Raji (cell line): ENCODE measurements around the gene ADGRB2.

Experiments
- POLR2A ChIP-seq: IDR thresholded peaks from 2 replicates; pipeline ENCODE4 v1.6.1; 2011; ENCODE audit warnings: low read depth, low read length, control low read depth; ENCODE audit not compliant: insufficient read depth

The ADGRB2 gene

DNA sequence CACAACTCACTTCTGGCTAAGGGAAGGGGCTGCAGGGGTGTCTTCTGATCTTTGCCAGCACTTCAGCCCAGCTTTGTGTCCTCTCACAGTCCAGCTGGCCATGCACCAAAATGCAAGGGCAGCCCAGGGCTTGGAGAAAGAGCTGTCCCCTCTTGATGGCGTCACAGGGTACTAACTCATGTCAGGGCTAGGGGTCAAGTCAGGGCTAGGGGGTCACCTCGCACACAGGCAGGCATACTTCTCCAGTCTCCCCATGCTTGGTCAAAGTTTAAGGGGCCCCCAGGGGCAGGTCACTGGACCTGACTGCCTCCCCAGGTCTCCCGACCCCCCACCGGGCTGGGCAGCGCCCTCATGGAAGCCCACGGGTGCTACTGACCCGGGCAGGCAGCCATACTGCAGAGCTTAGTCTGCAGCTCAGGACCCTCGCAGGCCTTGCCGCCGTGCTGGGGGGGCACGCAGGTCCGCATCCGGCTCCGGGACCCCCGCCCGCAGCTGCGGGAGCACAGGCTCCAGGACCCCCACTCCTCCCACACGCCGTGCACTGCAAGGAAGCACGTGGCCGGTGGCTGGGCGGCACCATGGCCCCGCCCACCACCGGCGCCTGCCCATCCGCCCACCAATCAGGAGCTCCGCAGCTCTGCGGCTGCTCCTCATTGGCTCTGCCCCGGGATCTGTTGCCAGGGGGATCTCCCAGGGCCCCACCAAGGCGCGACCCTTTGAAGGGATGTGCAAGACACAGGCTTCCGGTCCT, 21.5 kb downstream of the ADGRB2 start:
- TF ChIP-seq POLR2A = no peak

- TF ChIP-seq POLR2A = no peak
Observed at GRCh38 chr1:31739346-31739745, 24.8 kb downstream of the ADGRB2 start.

DNA sequence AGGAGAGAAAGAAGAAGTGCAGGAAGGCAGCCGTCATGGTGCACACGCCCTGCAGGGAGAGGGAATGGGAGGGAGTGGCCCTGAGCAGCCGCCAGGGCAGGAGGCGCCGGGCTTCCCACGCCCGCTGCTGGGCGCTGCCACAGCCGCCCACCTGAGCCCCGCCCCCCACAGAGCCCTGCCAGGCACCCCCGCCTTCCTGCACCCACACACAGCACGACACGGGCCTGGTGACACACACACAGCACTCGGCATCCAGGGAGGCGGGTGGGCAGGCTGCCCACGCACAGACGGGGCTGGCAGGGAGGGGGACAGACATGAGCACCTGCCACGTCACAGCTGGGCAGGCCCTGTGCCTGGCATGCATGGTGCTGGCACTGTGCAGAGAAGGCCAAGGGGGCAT, 27.5 kb downstream of the ADGRB2 start:
- no peak for TF ChIP-seq POLR2A

DNA sequence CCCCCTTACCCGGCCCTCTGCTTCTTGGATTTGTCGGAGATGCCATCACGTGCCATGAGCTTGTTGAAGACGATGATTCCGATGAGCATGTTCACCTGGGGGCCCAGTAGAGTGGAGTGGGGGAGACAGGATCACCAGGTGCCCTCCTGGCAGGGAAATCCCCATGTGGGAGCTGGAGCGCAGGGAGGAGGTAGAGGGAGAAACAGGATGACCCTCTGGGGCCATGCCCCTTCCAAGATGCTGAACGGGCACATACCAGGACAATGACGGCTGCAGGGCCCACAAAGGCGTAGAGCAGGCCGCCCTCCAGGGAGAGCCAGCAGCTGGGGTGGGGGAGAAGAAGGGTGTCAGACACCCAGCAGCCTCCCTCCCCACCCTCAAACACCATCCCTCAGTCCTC, 28.6 kb downstream of the ADGRB2 start:
- TF ChIP-seq POLR2A = no peak

DNA sequence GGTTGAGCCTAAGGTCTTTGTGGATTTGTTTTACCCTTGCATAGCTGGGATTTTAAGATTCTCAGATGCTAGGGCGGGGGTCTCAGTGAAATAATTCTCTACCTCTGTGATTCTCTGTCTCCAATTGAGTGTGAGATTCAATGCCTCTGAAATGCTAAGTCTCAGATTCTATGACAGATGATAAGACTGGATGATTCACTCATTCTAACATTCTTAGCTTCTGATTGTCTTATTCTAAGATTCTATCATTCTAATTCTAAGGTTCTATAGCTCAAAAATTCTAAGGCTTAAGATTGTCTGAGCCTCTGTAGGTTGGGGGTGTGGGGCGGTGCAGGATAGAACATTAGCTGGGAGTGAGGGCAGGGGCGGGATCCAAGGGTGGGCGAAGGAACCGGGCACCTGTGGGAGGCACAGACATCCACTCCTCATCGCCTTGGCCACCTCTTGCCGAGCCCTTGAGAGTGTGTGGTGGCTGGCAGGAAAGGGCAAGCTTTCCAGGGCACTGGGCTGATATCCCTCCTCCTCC, 29.5 kb downstream of the ADGRB2 start:
- no peak for TF ChIP-seq POLR2A

DNA sequence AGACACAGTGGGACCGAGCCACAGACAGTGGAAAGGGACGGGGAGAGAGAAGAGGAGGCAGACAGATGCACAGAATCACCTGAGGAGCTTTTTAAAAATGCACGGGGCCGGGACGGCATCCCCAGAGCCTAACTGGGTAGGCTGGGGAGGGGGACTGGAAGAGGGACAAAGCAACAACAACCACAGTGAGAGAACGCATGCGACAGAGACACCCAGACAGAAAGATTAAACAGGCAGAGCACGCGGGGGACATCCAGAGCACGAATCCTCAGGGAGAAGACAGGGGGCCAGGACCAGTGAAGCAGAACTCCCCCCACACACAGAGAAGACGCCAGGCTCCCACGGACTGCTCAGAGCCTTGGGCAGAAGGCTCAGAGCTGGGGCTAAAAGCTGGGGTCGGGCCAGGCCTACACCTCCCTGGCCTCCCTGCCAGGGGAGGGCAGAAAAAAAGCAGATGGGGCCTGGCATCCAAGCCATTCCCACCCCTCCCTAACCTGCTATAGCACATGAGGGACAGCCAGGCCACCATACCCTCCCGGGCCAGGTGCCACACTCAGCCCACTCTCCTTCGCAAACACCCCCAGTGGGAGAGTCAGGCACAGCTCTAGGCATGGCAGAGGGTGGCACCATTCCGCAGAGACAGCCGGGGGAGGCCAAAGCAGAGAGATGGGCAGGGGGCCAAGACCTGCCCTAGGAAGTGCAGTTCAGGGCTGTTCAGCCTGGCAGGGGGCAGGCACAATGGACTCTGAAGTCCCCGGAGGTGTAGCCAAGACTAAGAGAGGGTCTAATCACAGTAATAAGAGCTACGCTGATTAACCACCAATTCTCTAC, 30.5 kb downstream of the ADGRB2 start:
- TF ChIP-seq POLR2A = no peak

DNA sequence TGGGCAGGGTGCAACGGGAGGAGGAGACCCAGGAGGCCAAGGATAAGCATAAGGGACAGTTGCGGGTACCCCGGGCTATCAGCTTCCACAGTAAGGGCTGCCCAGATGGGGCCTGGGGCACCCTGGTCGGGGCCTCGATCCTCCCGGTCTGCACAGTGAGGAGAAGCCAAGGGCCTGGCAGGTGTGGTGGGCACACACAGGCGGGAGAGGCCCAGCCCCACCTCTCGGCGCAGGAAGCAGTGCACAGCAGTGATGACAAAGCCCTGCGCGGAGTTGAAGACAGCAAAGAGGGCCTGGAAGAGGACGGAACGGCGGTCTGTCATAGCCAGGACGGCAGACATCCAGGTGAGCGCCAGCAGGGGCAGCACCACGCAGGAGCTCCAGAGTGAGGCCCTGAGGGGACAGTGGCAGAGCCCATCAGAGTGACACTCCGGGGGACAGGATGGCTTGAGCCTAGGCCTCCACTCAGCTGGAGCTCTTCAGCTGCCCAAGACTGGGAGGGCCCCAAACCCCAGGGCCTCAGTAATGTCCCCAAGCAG, 31.3 kb downstream of the ADGRB2 start:
- TF ChIP-seq POLR2A = no peak

GRCh38 chr1:31732343-31732742, 31.8 kb downstream of the ADGRB2 start:
- no peak for TF ChIP-seq POLR2A

DNA sequence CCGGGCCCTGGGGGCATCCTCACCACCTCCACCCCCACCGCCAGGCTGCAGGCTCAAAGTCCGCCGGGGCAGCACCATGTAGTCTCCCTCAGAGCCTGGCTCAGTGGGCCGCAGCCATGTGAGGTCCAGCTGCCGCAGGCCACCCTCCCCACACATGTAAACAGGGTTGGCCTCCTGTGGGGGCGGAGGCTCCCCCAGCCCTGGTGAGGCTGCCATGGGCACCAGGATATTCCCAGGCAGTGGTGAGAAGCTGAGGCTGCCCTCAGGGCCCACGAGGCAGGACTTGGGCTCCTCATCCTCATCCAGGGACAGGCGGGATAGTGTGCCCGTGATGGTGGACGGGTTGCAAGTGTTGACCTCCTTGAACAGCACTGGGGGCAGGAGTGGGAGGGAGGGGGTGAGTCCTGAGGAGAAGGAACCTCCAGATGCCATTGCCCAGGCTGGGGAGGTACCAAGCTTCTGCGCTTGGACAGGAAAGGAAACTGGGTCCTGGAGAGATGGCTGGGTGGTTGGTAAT, 33.0 kb downstream of the ADGRB2 start:
- no peak for TF ChIP-seq POLR2A

GRCh38 chr1:31730336-31731048, 33.6 kb downstream of the ADGRB2 start:
- no peak for TF ChIP-seq POLR2A

GRCh38 chr1:31727849-31728248, 36.3 kb downstream of the ADGRB2 start:
- TF ChIP-seq POLR2A = no peak

- no peak for TF ChIP-seq POLR2A
Observed at GRCh38 chr1:31727195-31727594, 36.9 kb downstream of the ADGRB2 start.

GRCh38 chr1:31726715-31727114, 37.4 kb downstream of the ADGRB2 start:
- TF ChIP-seq POLR2A = no peak

GRCh38 chr1:31725777-31726535, 38.2 kb downstream of the ADGRB2 start:
- no peak for TF ChIP-seq POLR2A

DNA sequence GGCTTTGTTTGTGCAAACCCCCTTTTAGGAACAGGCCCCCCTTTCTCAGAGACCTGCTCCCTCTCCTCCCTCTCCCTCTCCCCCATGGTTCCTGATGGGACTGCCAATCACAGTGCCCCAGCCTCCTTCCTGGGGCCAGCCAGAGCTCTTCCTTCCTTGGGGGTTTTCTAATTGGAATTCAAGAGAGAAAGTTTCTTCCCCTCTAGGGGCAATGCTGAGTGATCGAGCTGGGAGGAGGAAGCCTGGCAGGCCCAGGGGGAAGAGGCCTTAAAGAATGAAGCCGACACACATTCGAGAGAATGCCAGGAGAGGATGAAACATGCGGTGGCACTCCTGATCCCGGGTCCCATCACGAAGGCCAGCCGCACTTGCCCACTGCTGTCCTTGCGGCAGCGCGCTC, 39.0 kb downstream of the ADGRB2 start:
- TF ChIP-seq POLR2A = no peak

DNA sequence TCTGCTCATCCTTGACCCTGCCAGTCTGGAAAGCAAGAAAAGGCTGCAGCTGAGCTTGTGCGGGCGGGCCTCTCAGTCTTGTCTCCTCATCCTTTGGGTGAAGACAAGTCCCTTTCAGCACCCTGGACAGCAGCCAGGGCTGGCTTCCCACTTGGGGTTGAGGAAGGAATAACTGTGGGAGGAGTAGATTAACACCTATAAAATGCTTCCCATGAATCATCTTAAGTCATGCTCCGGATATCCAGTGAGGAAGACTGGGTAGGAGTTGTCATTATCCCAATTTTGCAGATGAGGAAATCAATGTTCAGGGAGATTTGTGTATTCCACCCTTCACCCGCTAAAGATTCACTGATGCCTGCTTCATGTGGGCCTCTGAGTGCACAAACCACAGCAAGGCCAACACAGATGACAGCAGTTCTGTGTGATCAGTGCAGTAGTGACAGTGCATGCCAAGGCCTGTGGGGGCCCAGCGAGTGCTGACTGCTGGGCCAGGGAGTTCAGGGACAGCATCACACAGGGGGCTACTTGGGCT, 40.2 kb downstream of the ADGRB2 start:
- TF ChIP-seq POLR2A = no peak
